DND-41 (cell line): ENCODE data around the gene TMEM190.

Experiments
- ATAC-seq: fragments of 200-7000 bp; cut with Tn5 transposase; 3 replicates; pipeline ENCODE4 v1.9.1; 2021; ENCODE audit warnings: low read depth; ENCODE audit not compliant: insufficient read depth
- DNase-seq: peaks from one replicate; pipeline ENCODE4 v3.0.0-alpha.2; 2020
- H2AFZ ChIP-seq: 2 replicates; pipeline ENCODE4 v1.6.0; 2012; ENCODE audit warnings: low read depth, low read length
- H3K27ac ChIP-seq: 2 replicates; pipeline ENCODE4 v1.5.1; 2012; ENCODE audit warnings: low read length, inconsistent platforms
- H3K27me3 ChIP-seq: fragments of 200-600 bp; sonication (generic); 2 replicates; pipeline ENCODE4 v1.6.0; 2012; ENCODE audit warnings: low read length, mild to moderate bottlenecking, inconsistent platforms; ENCODE audit not compliant: insufficient read depth, poor library complexity
- H3K36me3 ChIP-seq: 2 replicates; pipeline ENCODE4 v1.5.1; 2012; ENCODE audit warnings: low read length, inconsistent platforms; ENCODE audit not compliant: insufficient read depth
- H3K4me1 ChIP-seq: 2 replicates; pipeline ENCODE4 v1.5.1; 2012; ENCODE audit warnings: mild to moderate bottlenecking, low read length; ENCODE audit not compliant: insufficient read depth
- H3K4me2 ChIP-seq: 2 replicates; pipeline ENCODE4 v1.6.0; 2012; ENCODE audit warnings: mild to moderate bottlenecking, moderate library complexity, low read length, inconsistent platforms; ENCODE audit not compliant: insufficient read depth
- H3K4me3 ChIP-seq, 2 experiments: fragments of 200-600 bp in 1 of 2; shearing (Covaris generic) in 1 of 2; 2 replicates each; pipeline ENCODE4 v1.5.1; 2012 to 2016; ENCODE audit warnings: inconsistent platforms in 2 of 2, low read length in 2 of 2, mild to moderate bottlenecking in 2 of 2, low read depth in 1 of 2, moderate library complexity in 1 of 2
- H3K79me2 ChIP-seq: 2 replicates; pipeline ENCODE4 v1.6.0; 2012; ENCODE audit warnings: low read length, inconsistent platforms; ENCODE audit not compliant: insufficient read depth
- H3K9ac ChIP-seq: 2 replicates; pipeline ENCODE4 v1.6.0; 2012; ENCODE audit warnings: low read depth, mild to moderate bottlenecking, inconsistent platforms, low read length, moderate library complexity
- H3K9me3 ChIP-seq: 2 replicates; pipeline ENCODE4 v1.5.1; 2012; ENCODE audit warnings: low read length, moderate library complexity, mild to moderate bottlenecking, inconsistent platforms; ENCODE audit not compliant: insufficient read depth, severe bottlenecking
- H4K20me1 ChIP-seq: 2 replicates; pipeline ENCODE4 v1.6.0; 2012; ENCODE audit warnings: low read length; ENCODE audit not compliant: insufficient read depth
- CTCF ChIP-seq: IDR thresholded peaks from 2 replicates; pipeline ENCODE4 v1.5.1; 2012; ENCODE audit warnings: borderline replicate concordance, low read length, moderate library complexity, mild to moderate bottlenecking; ENCODE audit not compliant: poor library complexity, severe bottlenecking; ENCODE audit errors: extremely low read depth
- EZH2 ChIP-seq: IDR thresholded peaks from 3 replicates; pipeline ENCODE4 v1.6.1; 2012; ENCODE audit warnings: borderline replicate concordance, low read depth, mild to moderate bottlenecking, moderate library complexity, low read length, inconsistent platforms; ENCODE audit not compliant: severe bottlenecking

The TMEM190 gene

GRCh38 chr19:55391191-55391670 is 14.6 kb downstream of the TMEM190 start:
- no peaks in the 10 kb centered on the region for H3K9me3 ChIP-seq
- no peak overlapping the region for H3K9ac ChIP-seq
- H3K4me2 ChIP-seq = no peak overlapping the region
- peaks cover 33% of the 10 kb centered on the region for H3K4me1 ChIP-seq
- H3K27me3 ChIP-seq = no peaks in the 10 kb centered on the region
- H3K36me3 ChIP-seq = peaks cover 45% of the 10 kb centered on the region
- peaks cover 53% of the 10 kb centered on the region for H4K20me1 ChIP-seq
- no peak for TF ChIP-seq CTCF
- TF ChIP-seq EZH2 = no peak
- peak; percentile 33 for DNase-seq
- no peak overlapping the region for H3K4me3 ChIP-seq
- peaks cover 36% of the 10 kb centered on the region for H3K79me2 ChIP-seq
- H3K27ac ChIP-seq = no peak overlapping the region
- peak; percentile 20; the same call in 2 of the 3 replicates for ATAC-seq
- no peak overlapping the region for H2AFZ ChIP-seq

DNA sequence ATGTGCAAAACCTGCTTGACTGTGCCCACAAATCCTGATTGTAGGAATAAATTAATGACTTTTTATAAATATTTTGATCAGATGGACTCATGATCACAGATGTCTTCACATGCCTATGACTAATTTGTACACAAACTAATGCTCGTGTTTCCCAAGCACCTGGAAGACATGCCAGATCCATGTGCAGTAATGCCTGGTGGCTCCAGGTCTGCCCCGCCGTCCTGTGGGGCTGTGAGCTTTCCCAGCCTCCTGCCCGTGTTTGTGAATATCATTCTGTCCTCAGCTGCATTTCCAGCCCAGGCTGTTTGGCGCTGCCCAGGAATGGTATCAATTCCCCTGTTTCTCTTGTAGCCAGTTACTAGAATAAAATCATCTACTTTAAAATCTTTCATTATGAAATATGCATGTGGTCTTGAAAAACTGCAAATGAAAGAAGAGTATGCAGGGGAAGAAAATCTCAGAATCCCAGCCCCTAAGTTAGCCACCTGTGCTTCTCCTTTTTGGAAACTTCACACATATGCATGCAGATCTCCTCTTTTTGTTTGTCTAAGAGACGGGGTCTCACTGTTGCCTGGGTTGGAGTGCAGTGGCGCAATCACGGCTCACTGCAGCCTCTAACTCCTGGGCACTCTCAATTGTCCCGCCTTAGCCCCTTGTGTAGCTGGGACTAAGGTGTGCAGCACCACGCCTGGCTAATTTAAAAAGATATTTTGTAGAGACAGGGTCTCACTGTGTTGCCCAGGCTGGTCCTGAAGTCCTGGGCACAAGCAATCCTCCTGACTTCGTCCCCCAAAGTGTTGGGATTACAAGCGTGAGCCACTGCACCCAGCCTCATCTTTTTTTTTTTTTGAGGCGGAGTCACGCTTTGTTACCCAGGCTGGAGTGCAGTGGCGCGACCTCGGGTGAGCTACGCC is 15.3 kb downstream of the TMEM190 start:
- Histone ChIP-seq H3K36me3 (peaks cover 38% of the 10 kb centered on the region), H3K4me1 (peaks cover 26% of the 10 kb centered on the region), H3K9ac (no peak overlapping the region), H3K79me2 (peaks cover 29% of the 10 kb centered on the region), H3K4me2 (no peak overlapping the region), H3K27ac (no peak overlapping the region), H3K27me3 (no peaks in the 10 kb centered on the region), H2AFZ (no peak overlapping the region), H3K9me3 (no peaks in the 10 kb centered on the region), H3K4me3 (no peak overlapping the region), H4K20me1 (peaks cover 46% of the 10 kb centered on the region)
- no peak for TF ChIP-seq EZH2
- DNase-seq (no peak), ATAC-seq (no peak)

- ATAC-seq (0 out of 3 replicates have a peak, but pooled peaks have one; percentile 3), DNase-seq (no peak)
- Histone ChIP-seq H2AFZ (no peak overlapping the region), H3K79me2 (peaks cover 18% of the 10 kb centered on the region), H3K4me1 (peaks cover 15% of the 10 kb centered on the region), H3K27ac (no peak overlapping the region), H3K9me3 (no peaks in the 10 kb centered on the region), H3K4me3 (no peak overlapping the region), H3K27me3 (no peaks in the 10 kb centered on the region), H3K9ac (no peak overlapping the region), H3K36me3 (peaks cover 26% of the 10 kb centered on the region), H3K4me2 (no peak overlapping the region), H4K20me1 (peaks cover 34% of the 10 kb centered on the region)
- TF ChIP-seq EZH2 (no peak), CTCF (no peak)
These were observed 16.5 kb downstream of the TMEM190 start for GRCh38 chr19:55392820-55393761.
